Measurements from ENCODE around the gene NCKAP5.

NCKAP5 gene

GRCh38 chr2:132795220-132795619 lies 773.0 kb downstream of the NCKAP5 start:
- DNase-seq (ENCODE audit: low spot score), result no peak

DNA sequence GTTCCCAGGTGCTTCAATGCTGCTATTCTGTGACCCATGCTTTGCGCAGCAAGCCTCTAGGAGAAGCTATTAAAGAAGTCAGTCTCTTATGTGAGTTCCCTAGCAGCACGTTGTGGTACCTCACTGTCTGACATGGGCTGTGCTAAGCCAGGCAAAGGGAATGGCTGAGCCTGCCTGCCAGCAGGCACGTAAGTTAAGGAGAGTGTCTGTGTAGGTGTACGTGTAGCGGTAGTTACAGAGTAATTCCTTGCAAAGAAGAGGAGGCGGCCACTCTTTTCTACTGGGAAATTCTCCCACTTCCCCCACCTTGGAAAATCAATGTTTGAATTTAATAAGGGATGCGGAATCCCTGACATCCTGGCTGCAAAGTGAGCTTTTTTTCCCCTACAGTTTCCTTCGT lies 774.7 kb downstream of the NCKAP5 start:
- DNase-seq (ENCODE audit: low spot score), result no peak

DNA sequence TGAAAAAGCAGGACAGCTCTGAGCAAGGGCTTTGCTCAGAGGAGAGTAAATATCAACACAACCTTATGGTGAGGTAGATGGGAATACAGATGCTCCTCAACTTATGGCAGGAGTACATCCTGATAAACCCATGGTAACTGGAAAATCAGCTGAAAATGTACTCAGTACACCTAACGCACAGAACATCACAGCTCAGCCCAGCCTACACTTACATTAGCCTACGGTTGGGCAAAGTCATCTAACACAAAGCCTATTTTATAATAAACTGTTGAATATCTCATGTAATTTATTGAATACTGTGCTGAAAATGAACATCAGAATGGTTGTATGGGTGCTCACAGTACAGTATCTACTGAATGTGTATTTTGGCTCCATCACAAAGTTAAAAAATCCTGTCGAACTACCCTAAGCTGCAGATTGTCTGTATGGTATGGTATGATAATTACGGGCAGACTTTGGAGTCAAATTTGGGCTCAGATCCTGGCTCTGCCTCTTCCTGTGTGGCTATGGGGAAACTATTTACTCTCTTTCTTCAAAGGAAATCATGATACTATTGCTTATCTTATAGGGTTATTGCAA lies 778.0 kb downstream of the NCKAP5 start:
- no peak for DNase-seq (ENCODE audit: low spot score)

DNA sequence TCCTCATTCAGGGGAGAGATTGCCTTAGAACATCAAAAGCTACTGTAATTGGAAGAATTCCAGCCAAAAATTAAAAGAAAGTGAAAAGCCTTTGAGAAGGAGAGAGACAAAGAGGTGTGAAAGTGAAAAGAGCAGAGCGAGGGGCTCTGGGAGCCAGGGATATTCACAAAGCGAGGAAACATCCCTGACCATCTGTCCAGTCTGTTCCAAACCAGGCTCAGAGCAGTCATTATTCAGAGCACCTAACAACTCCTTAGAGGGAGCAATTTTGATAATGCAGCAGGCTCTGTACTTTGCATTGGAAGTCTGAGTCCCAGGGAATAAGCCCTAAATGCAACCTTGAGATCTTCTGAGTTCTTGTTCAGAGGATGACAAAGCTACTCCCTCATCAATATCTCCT lies 779.2 kb downstream of the NCKAP5 start:
- no peak for DNase-seq (ENCODE audit: low spot score)

GRCh38 chr2:132788310-132788838 lies 779.9 kb downstream of the NCKAP5 start:
- DNase-seq (ENCODE audit: low spot score), result no peak

DNA sequence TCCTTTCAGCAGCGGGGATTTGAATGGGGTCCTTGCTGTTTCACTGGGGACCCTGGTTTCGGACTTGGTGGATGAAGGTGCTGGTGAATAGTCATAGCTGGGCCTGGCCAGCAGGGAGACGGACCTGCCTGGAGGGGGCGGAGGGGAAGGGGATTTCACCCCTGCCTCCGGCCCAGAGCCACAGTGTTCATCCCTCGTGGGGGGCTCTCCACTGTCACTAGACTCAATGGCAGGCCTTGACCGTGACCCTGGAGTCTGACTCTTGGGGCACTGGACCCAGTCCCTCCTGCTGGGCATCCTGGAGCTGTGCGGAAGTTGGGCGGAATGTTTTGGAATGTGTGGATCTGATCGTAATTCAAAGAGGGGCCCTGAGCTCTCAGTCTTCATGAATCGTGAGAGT lies 784.4 kb downstream of the NCKAP5 start:
- no peak for DNase-seq (ENCODE audit: low spot score)

DNA sequence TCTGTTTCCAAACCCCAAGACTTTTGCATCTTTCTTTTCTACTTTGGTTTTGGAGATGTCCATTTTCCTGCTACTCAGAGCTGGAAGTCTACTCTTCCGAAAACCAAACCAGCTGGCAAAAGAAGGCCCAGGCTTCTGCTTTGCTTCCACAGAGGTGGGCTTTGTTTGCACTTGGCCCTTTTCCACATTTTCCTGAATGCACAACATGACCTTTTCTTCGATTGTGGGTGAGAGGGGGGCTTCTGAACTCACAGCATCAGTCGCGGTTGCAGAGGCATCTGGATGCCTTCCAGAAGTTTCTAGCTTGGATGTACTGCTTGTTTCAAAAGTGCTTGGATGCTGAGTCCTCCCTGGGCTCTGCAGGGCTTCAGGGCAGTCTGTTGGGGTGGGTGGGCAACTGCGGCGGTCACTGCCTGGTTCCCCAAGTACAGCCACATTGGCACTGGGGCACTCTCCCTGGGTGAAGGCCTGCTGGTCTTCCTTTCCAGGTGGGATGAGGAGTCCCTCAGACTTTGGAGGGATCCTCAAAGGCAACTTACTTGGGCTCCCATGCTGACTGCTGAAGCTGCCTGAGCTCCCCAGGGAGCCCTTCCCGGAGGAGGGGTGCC lies 786.0 kb downstream of the NCKAP5 start:
- DNase-seq (ENCODE audit: low spot score), result no peak

- DNase-seq (ENCODE audit: low spot score), result no peak
Measured at GRCh38 chr2:132780651-132781050, 787.6 kb downstream of the NCKAP5 start.

DNA sequence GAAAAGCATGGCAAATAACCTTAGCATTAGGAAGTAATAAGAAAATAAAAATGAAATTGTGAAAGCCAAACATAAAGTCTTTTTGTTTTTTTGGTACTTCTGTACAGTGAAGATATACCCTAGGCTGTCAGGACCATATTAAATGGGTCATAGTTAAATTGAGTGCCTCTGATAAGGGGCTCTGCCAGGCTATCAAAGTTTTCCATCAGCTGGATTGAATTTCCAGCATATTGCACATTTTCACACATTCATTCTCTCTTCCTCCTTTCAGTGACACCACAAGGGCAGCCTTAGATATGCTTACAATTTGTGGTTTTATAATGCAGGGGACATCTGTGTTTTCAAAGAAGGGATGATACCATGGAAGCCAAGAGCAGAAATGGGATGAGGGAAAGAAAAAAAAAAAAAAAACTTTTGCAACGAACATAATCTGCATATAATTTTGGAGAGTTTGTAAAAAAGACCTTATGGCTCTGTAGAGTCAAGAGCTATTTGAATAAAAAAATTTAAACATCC lies 789.0 kb downstream of the NCKAP5 start:
- no peak for DNase-seq (ENCODE audit: low spot score)

DNA sequence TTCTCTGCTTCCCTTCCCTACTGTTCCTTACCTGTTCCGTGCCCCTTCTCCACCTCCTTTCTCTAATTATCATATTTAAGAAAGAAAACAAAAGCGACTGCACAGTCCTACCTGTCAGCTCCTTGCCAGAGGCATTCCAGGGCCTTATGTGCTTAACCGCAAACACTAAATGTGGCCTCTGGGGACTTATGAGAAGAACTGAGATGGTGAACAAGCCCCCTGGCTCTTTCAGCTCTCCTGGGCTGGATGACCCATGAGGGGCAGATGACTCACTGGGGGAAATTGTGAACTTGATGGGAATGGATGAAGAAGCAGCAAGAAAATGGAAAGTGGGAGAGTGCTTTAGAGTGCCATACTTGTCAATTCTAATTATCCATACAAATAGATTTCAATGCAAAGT lies 792.0 kb downstream of the NCKAP5 start:
- DNase-seq (ENCODE audit: low spot score), result no peak

GRCh38 chr2:132774189-132774588 lies 794.1 kb downstream of the NCKAP5 start:
- DNase-seq (ENCODE audit: low spot score), result no peak

GRCh38 chr2:132773331-132773730 lies 794.9 kb downstream of the NCKAP5 start:
- DNase-seq (ENCODE audit: low spot score), result no peak

GRCh38 chr2:132772340-132772739 lies 795.9 kb downstream of the NCKAP5 start:
- no peak for DNase-seq (ENCODE audit: low spot score)

- DNase-seq (ENCODE audit: low spot score), result no peak
Measured at GRCh38 chr2:132766573-132766972, 801.7 kb downstream of the NCKAP5 start.

- no peak for DNase-seq (ENCODE audit: low spot score)
Measured at GRCh38 chr2:132761437-132761836, 806.8 kb downstream of the NCKAP5 start.

GRCh38 chr2:132760971-132761370 lies 807.3 kb downstream of the NCKAP5 start:
- no peak for DNase-seq (ENCODE audit: low spot score)

DNA sequence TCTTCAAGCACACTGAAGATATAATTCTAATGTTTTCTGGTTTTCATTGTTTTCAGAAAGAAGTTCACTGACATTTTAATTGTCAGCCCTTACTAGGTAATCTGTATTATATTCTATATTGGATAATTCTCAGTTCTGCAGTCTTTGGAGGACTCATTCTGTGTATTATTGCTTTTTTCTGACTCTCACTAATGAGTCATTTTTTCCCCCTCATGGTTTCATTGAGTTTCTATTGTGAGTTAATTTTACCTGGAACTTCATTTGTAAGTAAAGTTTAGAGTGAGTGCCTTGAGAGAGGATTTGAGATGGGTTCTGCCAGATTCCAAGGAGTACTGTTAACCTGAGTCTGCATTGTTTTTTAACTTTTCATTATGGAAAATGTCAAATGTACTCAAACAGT lies 807.9 kb downstream of the NCKAP5 start:
- no peak for DNase-seq (ENCODE audit: low spot score)

DNA sequence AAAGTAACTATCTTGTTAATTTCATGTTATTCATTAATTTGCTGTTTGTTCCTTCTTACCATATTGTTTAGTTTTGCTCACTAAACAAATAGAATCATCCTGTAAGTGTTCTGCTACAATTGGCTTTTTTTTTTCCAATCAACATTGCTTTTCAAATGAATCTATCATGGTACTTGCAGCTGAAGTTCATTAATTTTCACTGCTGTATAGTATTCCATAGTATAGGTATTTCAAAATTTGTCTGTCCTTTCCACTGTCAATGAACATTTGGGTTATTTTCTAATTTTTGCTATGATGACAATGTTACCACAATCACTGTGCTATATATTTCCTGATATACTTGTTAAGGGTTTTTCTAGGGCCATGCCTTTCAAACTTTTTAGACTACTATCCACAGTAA lies 809.3 kb downstream of the NCKAP5 start:
- no peak for DNase-seq (ENCODE audit: low spot score)

DNA sequence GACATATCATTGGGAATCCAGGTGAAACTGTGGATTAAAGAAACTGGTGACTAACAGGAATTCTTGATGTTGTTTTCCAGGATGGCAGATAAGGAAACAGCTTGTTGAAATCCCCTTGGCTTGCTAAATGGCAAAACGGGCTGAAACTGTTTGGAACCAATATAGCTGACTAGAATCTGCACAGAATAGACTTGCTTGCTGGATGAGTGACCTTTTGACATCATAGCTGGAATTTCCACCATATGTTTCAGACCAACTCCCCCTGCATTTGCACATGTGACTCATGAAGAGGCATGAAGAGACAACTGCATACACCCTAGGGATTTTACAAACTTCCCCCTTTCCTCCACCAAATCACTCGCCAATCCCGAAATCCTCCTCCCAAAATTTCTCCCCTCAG lies 810.6 kb downstream of the NCKAP5 start:
- DNase-seq (ENCODE audit: low spot score), result no peak

DNA sequence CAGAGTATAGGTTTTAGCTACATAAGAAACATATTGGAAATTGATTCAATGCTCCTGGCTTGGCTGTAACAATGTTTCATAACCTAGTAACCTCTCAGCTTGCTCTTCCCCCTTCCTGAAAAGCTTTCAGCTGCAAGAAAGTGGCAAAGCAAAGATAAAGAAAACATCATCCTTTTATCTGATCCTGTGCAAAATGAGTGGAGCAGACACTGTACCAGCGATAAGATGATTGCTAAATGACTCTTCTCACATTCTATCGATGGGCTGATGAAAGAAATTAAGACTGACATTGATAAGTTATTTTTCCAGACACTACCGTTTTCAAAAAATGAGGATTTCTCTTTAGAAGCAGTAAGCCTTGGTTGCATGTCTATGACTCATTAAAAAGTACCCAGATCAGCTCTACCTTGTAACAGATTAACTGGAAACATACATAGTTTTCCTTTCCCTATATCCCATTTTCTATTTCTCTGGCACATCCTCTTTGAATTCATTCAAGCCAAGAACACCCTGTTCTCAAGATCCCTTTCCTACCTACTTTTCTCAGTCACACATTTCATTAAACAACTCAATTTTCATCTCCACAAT lies 811.2 kb downstream of the NCKAP5 start:
- DNase-seq (ENCODE audit: low spot score), result no peak

DNA sequence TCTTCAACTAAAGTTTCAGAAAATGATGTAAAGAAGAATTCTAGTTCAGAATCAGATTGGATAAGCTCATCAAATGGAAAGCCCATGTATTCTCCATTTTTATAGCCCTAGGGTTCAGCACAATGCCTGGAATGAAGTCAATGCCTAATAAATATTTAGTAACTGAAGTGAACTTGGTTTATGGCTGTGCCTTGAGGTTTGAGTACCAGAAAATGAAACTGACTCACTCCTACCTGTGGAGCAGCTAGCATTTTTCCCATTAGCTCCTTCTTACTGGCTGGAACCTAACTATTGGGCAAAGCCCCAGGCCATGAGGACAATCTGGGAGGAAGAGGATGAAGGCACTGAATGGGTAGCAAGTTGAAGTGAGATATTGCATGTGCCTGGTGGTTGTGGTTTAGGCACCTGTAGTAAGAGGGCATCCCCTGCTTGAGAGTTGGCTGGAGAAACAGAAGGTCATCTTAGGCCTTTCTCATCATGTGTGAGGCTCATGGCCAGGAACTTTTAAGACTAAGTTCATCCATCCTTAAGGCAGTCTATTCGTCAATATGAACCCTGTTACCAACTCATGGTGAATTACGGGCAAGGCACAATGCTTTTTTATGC lies 813.3 kb downstream of the NCKAP5 start:
- DNase-seq (ENCODE audit: low spot score), result no peak

GRCh38 chr2:132754392-132754791 lies 813.9 kb downstream of the NCKAP5 start:
- no peak for DNase-seq (ENCODE audit: low spot score)
